NB4 (cell line): ENCODE data around the gene MAMLD1.

Experiments
- DNase-seq: peaks from one replicate; pipeline ENCODE4 v3.0.0; 2010; ENCODE audit warnings: low read depth
- H3K4me3 ChIP-seq: one replicate; pipeline ENCODE4 v1.5.1; 2011; ENCODE audit warnings: mild to moderate bottlenecking, low read depth, low read length, moderate library complexity
- CTCF ChIP-seq: IDR thresholded peaks from one replicate; pipeline ENCODE4 v1.5.1; 2012; ENCODE audit warnings: low read depth, low read length
- MAX ChIP-seq: IDR thresholded peaks from 2 replicates; pipeline ENCODE4 v1.6.1; 2011; ENCODE audit warnings: low read depth, low read length
- MYC ChIP-seq: IDR thresholded peaks from 2 replicates; pipeline ENCODE4 v1.6.1; 2011; ENCODE audit warnings: low read depth, low read length
- POLR2A ChIP-seq: IDR thresholded peaks from 2 replicates; pipeline ENCODE4 v1.6.1; 2011; ENCODE audit warnings: mild to moderate bottlenecking; ENCODE audit not compliant: insufficient read length; ENCODE audit errors: extremely low read depth

MAMLD1 gene

GRCh38 chrX:150357790-150358189, 5.3 kb upstream of the MAMLD1 start:
- H3K4me3 ChIP-seq = no peak overlapping the region
- TF ChIP-seq MYC (no peak), CTCF (no peak), MAX (no peak), POLR2A (no peak)
- no peak for DNase-seq

DNA sequence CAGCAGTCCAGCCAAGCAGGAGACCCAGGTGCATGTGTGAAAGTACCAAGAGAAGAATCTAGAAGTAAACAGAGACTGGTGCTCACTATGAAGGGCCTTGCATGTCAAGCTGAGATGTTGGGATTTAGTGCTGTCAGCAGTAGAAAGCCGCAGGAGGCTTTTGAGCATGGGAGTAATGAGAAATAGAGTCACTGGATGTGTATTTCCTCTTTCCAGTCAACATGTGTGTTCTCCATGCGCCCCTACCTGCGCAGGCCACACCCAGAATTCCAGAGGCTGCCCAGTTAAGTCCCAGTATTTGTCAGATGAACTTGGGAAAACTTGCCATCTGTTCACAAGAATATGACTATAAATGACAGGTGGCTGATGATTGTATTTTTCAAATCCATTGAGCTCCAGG, 4.5 kb upstream of the MAMLD1 start:
- no peak overlapping the region for H3K4me3 ChIP-seq
- DNase-seq = no peak

GRCh38 chrX:150360331-150360730, 2.8 kb upstream of the MAMLD1 start:
- no peak for TF ChIP-seq POLR2A
- TF ChIP-seq CTCF = no peak
- no peak for TF ChIP-seq MYC
- no peak for TF ChIP-seq MAX
- DNase-seq = no peak
- H3K4me3 ChIP-seq = no peak overlapping the region

More for the DNA sequence above, 4.5 kb upstream of the MAMLD1 start:
- TF ChIP-seq MYC (no peak), CTCF (no peak), POLR2A (no peak), MAX (no peak)

DNA sequence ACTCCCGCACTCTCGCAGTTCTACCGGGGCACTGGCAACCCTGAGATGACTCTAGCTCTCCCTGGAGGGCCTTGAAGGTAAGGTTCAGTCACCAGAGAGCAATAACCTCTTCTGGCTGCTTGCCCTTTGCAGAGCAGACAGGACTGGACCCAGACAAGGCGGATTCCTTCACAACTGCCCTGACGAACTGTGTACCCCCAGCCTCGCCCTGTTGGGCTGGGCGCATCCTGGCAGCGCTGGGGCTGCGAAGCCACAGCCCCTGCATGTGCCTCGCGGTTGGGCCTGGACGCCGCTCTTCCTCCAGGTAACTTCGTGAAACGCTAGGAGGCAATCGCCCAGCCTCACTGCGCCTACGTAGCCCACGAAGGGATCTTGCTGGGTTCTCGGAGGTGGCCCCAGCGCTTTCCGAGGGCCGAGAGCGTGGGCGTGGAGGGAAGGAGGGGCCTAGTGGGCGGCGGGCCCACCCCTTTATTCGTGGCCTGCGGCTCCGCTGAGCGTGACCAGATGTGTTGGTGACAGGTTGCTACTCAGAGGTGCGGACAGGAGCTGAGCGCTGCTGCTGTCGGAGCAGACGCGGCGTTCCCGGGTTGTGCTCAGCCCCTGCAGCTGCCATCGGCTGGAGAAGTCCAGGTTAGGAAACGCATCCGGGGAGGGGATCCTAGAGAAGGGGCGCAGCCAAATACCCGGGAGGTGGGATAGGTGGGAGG, 1.9 kb upstream of the MAMLD1 start:
- TF ChIP-seq MAX (no peak), CTCF (no peak)
- no peak overlapping the region for H3K4me3 ChIP-seq
- DNase-seq = peak; percentile 34

DNA sequence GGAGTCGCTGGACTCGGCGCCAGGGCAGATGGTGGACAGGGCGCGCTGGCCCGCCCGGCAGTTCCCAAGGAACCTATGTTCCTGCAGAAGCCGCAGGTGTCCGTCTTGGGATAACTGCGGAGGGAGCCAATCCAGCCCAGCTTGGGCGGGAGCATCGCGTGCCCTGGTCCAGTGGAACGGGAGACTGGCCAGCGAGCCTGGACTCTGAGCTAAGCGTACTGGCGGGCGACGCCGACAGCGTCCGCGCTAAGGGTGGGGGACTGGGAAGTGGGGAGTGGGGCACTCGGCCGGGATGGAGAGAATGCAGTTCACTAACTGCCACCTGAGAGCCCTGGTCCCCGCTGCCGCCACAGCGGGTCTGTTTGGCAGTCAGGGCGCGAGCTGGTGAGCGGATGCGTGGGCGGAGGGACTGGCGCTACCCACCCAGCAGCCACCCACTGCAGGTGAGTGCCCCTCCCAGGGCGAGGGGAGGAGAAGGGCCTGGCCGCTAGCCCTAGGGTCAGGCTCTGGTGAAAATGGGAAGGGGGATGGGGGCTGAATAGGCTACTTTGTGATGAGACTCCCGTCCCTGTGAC, 1.3 kb upstream of the MAMLD1 start:
- H3K4me3 ChIP-seq = no peak overlapping the region
- no peak for DNase-seq
- TF ChIP-seq POLR2A = no peak
- TF ChIP-seq CTCF = no peak
- TF ChIP-seq MYC = no peak
- no peak for TF ChIP-seq MAX
